Measurements from ENCODE around the gene ESRP2. TPM values are rescaled to one million over a fixed set of nuclear protein-coding genes. Genes with fewer than 3 reads are reported as not detected.

ESRP2 gene
- total RNA-seq, 3 donors from 2014 or later: 0.80 to 58.0 (median 26.5) TPM

DNA sequence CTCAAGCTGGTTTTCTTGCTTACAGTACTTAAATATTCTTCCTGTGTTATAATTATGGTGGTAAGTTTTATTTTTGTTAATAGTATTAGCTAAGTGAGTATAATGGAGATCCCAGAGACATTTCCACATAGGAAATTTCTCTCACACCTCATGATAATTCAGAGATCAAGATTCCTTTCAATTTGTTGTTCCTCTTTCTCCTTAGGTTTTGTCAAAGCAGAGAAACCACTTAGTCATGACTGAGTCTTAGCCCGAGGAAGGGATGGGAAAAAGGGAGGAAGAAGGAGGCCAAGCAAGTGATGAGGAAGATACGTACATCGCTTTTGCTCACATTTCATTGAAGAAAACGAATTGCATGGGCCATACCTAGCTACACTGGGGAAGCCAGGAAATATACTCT, 18.4 kb downstream of the ESRP2 start:
- H3K27ac ChIP-seq: no peak overlapping the region
- intact Hi-C loops (cut with DNase I; ENCODE audit: low total_unique reads): no loop called here
- DNase-seq (ENCODE audit: low spot score in 2 of 2): no peak
- H3K4me1 ChIP-seq: no peaks in the 10 kb centered on the region
- no peaks in the 10 kb centered on the region for H3K36me3 ChIP-seq
- H3K27me3 ChIP-seq: no peaks in the 10 kb centered on the region
- no peaks in the 10 kb centered on the region for H3K9me3 ChIP-seq
- no peak overlapping the region for H3K4me3 ChIP-seq
- no peak for TF ChIP-seq POLR2A (IDR thresholded peaks at IDR 0.05)
- no peak for TF ChIP-seq CTCF (IDR thresholded peaks at IDR 0.05)
- TF ChIP-seq POLR2AphosphoS5 (IDR thresholded peaks at IDR 0.05): no peak

DNA sequence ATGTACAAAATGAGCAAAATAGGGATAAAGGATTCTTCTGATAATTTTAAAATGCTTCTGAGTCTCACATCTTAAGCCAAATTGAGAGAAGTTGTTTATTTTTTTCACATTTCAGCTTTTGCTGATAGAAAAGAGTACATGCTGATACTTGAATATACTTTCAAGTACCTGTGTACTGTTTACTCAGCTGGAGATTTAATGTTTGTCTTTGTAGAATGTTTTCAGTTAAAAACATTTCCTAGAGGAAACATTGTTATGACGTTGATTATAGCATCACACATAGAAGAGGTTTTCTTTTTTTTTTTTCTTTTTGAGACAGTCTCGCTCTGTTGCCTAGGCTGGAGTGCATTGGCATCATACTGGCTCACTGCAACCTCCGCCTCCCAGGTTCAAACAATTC, 19.7 kb downstream of the ESRP2 start:
- H3K36me3 ChIP-seq: no peaks in the 10 kb centered on the region
- DNase-seq (ENCODE audit: low spot score in 2 of 2): no peak
- H3K27me3 ChIP-seq: no peaks in the 10 kb centered on the region
- intact Hi-C loops (cut with DNase I; ENCODE audit: low total_unique reads): no loop called here
- H3K27ac ChIP-seq: no peak overlapping the region
- no peak overlapping the region for H3K4me3 ChIP-seq
- no peaks in the 10 kb centered on the region for H3K4me1 ChIP-seq
- TF ChIP-seq POLR2A (IDR thresholded peaks at IDR 0.05) (no peak), CTCF (IDR thresholded peaks at IDR 0.05) (no peak), POLR2AphosphoS5 (IDR thresholded peaks at IDR 0.05) (no peak)
- H3K9me3 ChIP-seq: no peaks in the 10 kb centered on the region

DNA sequence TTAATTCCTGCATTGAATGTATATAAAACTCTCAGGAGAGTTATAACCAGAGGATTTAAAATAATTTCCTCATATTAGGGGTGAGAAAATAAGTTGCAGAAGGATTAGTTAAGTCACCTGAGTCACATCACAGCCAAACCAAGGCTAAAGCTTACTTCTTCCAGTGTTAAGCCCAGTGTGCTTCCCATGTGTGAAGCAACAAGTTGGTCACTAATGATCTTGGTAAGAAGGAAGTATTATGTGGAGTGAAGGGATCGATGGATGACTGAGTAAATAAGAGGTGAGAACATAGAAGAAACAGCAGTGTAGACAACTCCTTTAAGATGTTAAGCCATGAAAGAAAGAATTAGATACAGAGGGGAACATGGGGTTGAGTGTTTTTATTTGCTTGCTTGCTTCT, 20.6 kb downstream of the ESRP2 start:
- H3K9me3 ChIP-seq: no peaks in the 10 kb centered on the region
- no peaks in the 10 kb centered on the region for H3K4me1 ChIP-seq
- H3K27me3 ChIP-seq: no peaks in the 10 kb centered on the region
- no peak for TF ChIP-seq CTCF (IDR thresholded peaks at IDR 0.05)
- TF ChIP-seq POLR2AphosphoS5 (IDR thresholded peaks at IDR 0.05): no peak
- no peak for TF ChIP-seq POLR2A (IDR thresholded peaks at IDR 0.05)
- no peak overlapping the region for H3K27ac ChIP-seq
- intact Hi-C loops (cut with DNase I; ENCODE audit: low total_unique reads): no loop called here
- H3K4me3 ChIP-seq: no peak overlapping the region
- no peaks in the 10 kb centered on the region for H3K36me3 ChIP-seq
- no peak for DNase-seq (ENCODE audit: low spot score in 2 of 2)

DNA sequence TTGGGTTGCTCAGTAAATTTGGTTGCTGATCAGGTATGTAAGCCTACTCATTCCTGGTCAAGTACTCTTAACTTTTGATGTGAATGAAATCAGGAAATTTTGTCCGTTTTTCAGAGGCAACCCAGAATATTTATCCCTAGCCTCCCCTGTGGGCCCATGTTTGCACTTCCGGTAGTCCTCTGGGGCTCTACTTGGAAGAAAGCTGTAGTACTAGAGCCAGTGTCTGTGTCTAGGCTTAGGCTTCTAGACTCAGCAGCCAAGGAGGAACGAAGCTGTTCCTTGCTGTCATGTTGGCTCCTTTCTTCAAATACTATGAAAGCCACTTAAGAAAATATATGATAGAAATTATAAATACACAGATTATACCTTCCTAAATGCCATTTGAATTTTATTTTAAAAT, 21.2 kb downstream of the ESRP2 start:
- no peak for DNase-seq (ENCODE audit: low spot score in 2 of 2)
- Histone ChIP-seq H3K4me1 (no peaks in the 10 kb centered on the region), H3K27me3 (no peaks in the 10 kb centered on the region), H3K4me3 (no peak overlapping the region), H3K36me3 (no peaks in the 10 kb centered on the region), H3K27ac (no peak overlapping the region), H3K9me3 (no peaks in the 10 kb centered on the region)
- no peak for TF ChIP-seq POLR2AphosphoS5 (IDR thresholded peaks at IDR 0.05)
- TF ChIP-seq CTCF (IDR thresholded peaks at IDR 0.05): no peak
- no peak for TF ChIP-seq POLR2A (IDR thresholded peaks at IDR 0.05)
- intact Hi-C loops (cut with DNase I; ENCODE audit: low total_unique reads): no loop called here

- no peaks in the 10 kb centered on the region for H3K27me3 ChIP-seq
- no peak overlapping the region for H3K4me3 ChIP-seq
- TF ChIP-seq CTCF (IDR thresholded peaks at IDR 0.05) (no peak), POLR2AphosphoS5 (IDR thresholded peaks at IDR 0.05) (no peak), POLR2A (IDR thresholded peaks at IDR 0.05) (no peak)
- intact Hi-C loops (cut with DNase I; ENCODE audit: low total_unique reads): no loop called here
- H3K9me3 ChIP-seq: no peaks in the 10 kb centered on the region
- H3K27ac ChIP-seq: no peak overlapping the region
- no peaks in the 10 kb centered on the region for H3K4me1 ChIP-seq
- no peak for DNase-seq (ENCODE audit: low spot score in 2 of 2)
- no peaks in the 10 kb centered on the region for H3K36me3 ChIP-seq
These were observed 29.7 kb downstream of the ESRP2 start for GRCh38 chr16:68206245-68206644.
